ENCODE data around the gene REG4. TPM values are rescaled to one million over a fixed set of nuclear protein-coding genes. Genes with fewer than 3 reads are reported as not detected.

Gene REG4
- total RNA-seq, 1 experiment from 2014 or later: not detected

- Histone ChIP-seq H3K79me2 (ENCODE audit: insufficient read depth, low read length) (no peaks in the 10 kb centered on the region), H3K4me2 (ENCODE audit: low read length) (no peak within 1 kb of the TSS), H3K4me1 (ENCODE audit: control insufficient read depth in 1 of 2, insufficient read depth in 2 of 2, low read length in 2 of 2) (peaks cover 2 to 3% of the 10 kb centered on the region in 2 experiments; a peak in 2 of 4 replicates), H3K36me3 (ENCODE audit: control insufficient read depth in 1 of 2, insufficient read depth in 2 of 2, low read length in 2 of 2) (no peaks in the 10 kb centered on the region), H4K20me1 (ENCODE audit: insufficient read depth) (no peaks in the 10 kb centered on the region), H3K4me3 (replicated peaks in 1 of 2; ENCODE audit: low read depth in 1 of 2, low read length in 2 of 2) (no peak within 1 kb of the TSS), H3K27ac (ENCODE audit: low read depth, low read length) (no peak within 1 kb of the TSS), H3K9ac (ENCODE audit: low read length) (no peak within 1 kb of the TSS), H3K27me3 (ENCODE audit: insufficient read depth, low read length) (peaks cover 13% of the 10 kb centered on the region; the same call in 1 of the 2 replicates), H2AFZ (ENCODE audit: low read depth, low read length, poor library complexity, severe bottlenecking) (no peak within 1 kb of the TSS), H3K9me3 (ENCODE audit: control insufficient read depth in 1 of 2, insufficient read depth in 1 of 2, low read depth in 1 of 2, low read length in 2 of 2) (no peaks in the 10 kb centered on the region), H3K9me2 (ENCODE audit: insufficient read depth) (no peaks in the 10 kb centered on the region)
- CTCF ChIA-PET: no interaction called here
- TF ChIP-seq ZBTB33 (IDR thresholded peaks at IDR 0.05; ENCODE audit: extremely low read depth, insufficient replicate concordance, low read length): no peak
- no peak for TF ChIP-seq EZH2phosphoT487 (IDR thresholded peaks at IDR 0.05; ENCODE audit: borderline replicate concordance)
- TF ChIP-seq SIN3A (IDR thresholded peaks at IDR 0.05; ENCODE audit: low read depth): no peak
- TF ChIP-seq RAD21 (IDR thresholded peaks at IDR 0.05; ENCODE audit: low read depth): no peak
- no peak for TF ChIP-seq ELF1 (IDR thresholded peaks at IDR 0.05; ENCODE audit: borderline replicate concordance, low read depth)
- TF ChIP-seq YY1 (IDR thresholded peaks at IDR 0.05; ENCODE audit: extremely low read depth, insufficient replicate concordance, low read depth, low read length): no peak
- no peak for TF ChIP-seq ZNF274 (IDR thresholded peaks at IDR 0.05; ENCODE audit: low read depth, low read length)
- POLR2A ChIA-PET: no interaction called here
- no TSS peak for BruUV-seq (replicated peaks)
- DNase-seq (ENCODE audit: low read depth, low spot score) (no peak), ATAC-seq (no peak)
- RAD21 ChIA-PET (ENCODE audit: low non-redundant PET in 1 of 2, low total read pairs in 2 of 2, uncharacterized antibody in 2 of 2, unreplicated experiment in 2 of 2): no interaction called here
- intact Hi-C loops (cut with micrococcal nuclease): no loop called here
Observed at GRCh38 chr1:119768778-119769177, 42.5 kb downstream of the REG4 start, which contains the start of gene HMGCS2. Gene HMGCS2, minus strand, starts transcription at chr1:119768905. Its CDS starts 61 bp downstream, at chr1:119768844.

- BruUV-seq (replicated peaks): no TSS peak
- H3K9me3 ChIP-seq (ENCODE audit: control insufficient read depth in 1 of 2, insufficient read depth in 1 of 2, low read depth in 1 of 2, low read length in 2 of 2): no peaks in the 10 kb centered on the region
- no peak overlapping the region for H3K27ac ChIP-seq (ENCODE audit: low read depth, low read length)
- DNase-seq (ENCODE audit: low read depth, low spot score) (no peak), ATAC-seq (no peak)
- no peak overlapping the region for H2AFZ ChIP-seq (ENCODE audit: low read depth, low read length, poor library complexity, severe bottlenecking)
- intact Hi-C loops (cut with micrococcal nuclease): no loop called here
- H3K4me2 ChIP-seq (ENCODE audit: low read length): no peak overlapping the region
- no peak overlapping the region for H3K9ac ChIP-seq (ENCODE audit: low read length)
- ChIA-PET POLR2A (no interaction called here), RAD21 (ENCODE audit: low non-redundant PET in 1 of 2, low total read pairs in 2 of 2, uncharacterized antibody in 2 of 2, unreplicated experiment in 2 of 2) (no interaction called here), CTCF (no interaction called here)
- no peaks in the 10 kb centered on the region for H3K79me2 ChIP-seq (ENCODE audit: insufficient read depth, low read length)
- no peaks in the 10 kb centered on the region; a peak in 1 of 4 replicates for H3K4me1 ChIP-seq (ENCODE audit: control insufficient read depth in 1 of 2, insufficient read depth in 2 of 2, low read length in 2 of 2)
- H3K4me3 ChIP-seq (replicated peaks in 1 of 2; ENCODE audit: low read depth in 1 of 2, low read length in 2 of 2): no peak overlapping the region
- no peaks in the 10 kb centered on the region for H3K36me3 ChIP-seq (ENCODE audit: control insufficient read depth in 1 of 2, insufficient read depth in 2 of 2, low read length in 2 of 2)
- no peaks in the 10 kb centered on the region for H3K9me2 ChIP-seq (ENCODE audit: insufficient read depth)
- H4K20me1 ChIP-seq (ENCODE audit: insufficient read depth): no peaks in the 10 kb centered on the region
- peaks cover 13% of the 10 kb centered on the region; the same call in 1 of the 2 replicates for H3K27me3 ChIP-seq (ENCODE audit: insufficient read depth, low read length)
- no peak for TF ChIP-seq SP1 (IDR thresholded peaks at IDR 0.05; ENCODE audit: low read depth)
- TF ChIP-seq ELF1 (IDR thresholded peaks at IDR 0.05; ENCODE audit: borderline replicate concordance, low read depth): no peak
- no peak for TF ChIP-seq YY1 (IDR thresholded peaks at IDR 0.05; ENCODE audit: extremely low read depth, insufficient replicate concordance, low read depth, low read length)
- no peak for TF ChIP-seq POLR2AphosphoS5 (IDR thresholded peaks at IDR 0.05; ENCODE audit: low read depth, low read length)
Observed at GRCh38 chr1:119767486-119767885, 43.8 kb downstream of the REG4 start.

Measured in HCT116 (cell line).